Neutrophil (primary cell): ENCODE results near the gene NDRG4.

Experiments used
- H3K27ac ChIP-seq: fragments of 200-600 bp; sonication (generic); 2 replicates; pipeline ENCODE4 v1.5.1; 2016; ENCODE audit warnings: mild to moderate bottlenecking, moderate library complexity
- H3K27me3 ChIP-seq: fragments of 200-600 bp; sonication (generic); 2 replicates; pipeline ENCODE4 v1.6.0; 2016; ENCODE audit warnings: mild to moderate bottlenecking
- H3K36me3 ChIP-seq: fragments of 200-600 bp; sonication (generic); 2 replicates; pipeline ENCODE4 v1.5.1; 2017
- H3K4me1 ChIP-seq, 2 experiments: fragments of 200-600 bp in 1 of 2; sonication (generic) in 1 of 2; 1 replicate in 1 of 2; 2 replicates in 1 of 2; pipeline versions ENCODE4 v1.5.1 to v1.6.1; 2013 to 2016; ENCODE audit warnings: low read depth in 1 of 2, low read length in 1 of 2, mild to moderate bottlenecking in 1 of 2, moderate library complexity in 1 of 2; ENCODE audit not compliant: control insufficient read depth in 1 of 2, insufficient read depth in 1 of 2
- H3K4me3 ChIP-seq, 2 experiments: fragments of 200-600 bp in 1 of 2; sonication (generic) in 1 of 2; 1 replicate in 1 of 2; 2 replicates in 1 of 2; pipeline ENCODE4 v1.5.1; 2013 to 2016; ENCODE audit warnings: low read depth in 1 of 2, low read length in 1 of 2, mild to moderate bottlenecking in 1 of 2, moderate library complexity in 1 of 2
- H3K9me3 ChIP-seq: fragments of 200-600 bp; sonication (generic); 2 replicates; pipeline ENCODE4 v1.5.1; 2016
- CTCF ChIP-seq: fragments of 200-600 bp; sonication (generic); IDR thresholded peaks from 2 replicates; pipeline ENCODE4 v1.5.1; 2016; ENCODE audit warnings: antibody characterized with exemption

The NDRG4 gene

GRCh38 chr16:58459344-58460218 lies 40.4 kb upstream of the NDRG4 start:
- Histone ChIP-seq H3K27me3 (peaks cover 92% of the 10 kb centered on the region), H3K9me3 (no peaks in the 10 kb centered on the region), H3K4me1 (peaks cover 0 to 9% of the 10 kb centered on the region in 2 experiments), H3K36me3 (no peaks in the 10 kb centered on the region), H3K4me3 (no peak overlapping the region), H3K27ac (no peak overlapping the region)
- TF ChIP-seq CTCF: no peak

GRCh38 chr16:58460219-58460610 lies 39.7 kb upstream of the NDRG4 start:
- H3K4me1 ChIP-seq: peaks cover 0 to 9% of the 10 kb centered on the region in 2 experiments
- no peaks in the 10 kb centered on the region for H3K36me3 ChIP-seq
- peaks cover 92% of the 10 kb centered on the region for H3K27me3 ChIP-seq
- no peak overlapping the region for H3K4me3 ChIP-seq
- H3K27ac ChIP-seq: no peak overlapping the region
- no peak for TF ChIP-seq CTCF
- no peaks in the 10 kb centered on the region for H3K9me3 ChIP-seq

GRCh38 chr16:58461056-58461455 lies 38.9 kb upstream of the NDRG4 start:
- H3K9me3 ChIP-seq: no peaks in the 10 kb centered on the region
- no peaks in the 10 kb centered on the region for H3K36me3 ChIP-seq
- TF ChIP-seq CTCF: no peak
- H3K4me3 ChIP-seq: no peak overlapping the region
- no peak overlapping the region for H3K27ac ChIP-seq
- peaks cover 0 to 9% of the 10 kb centered on the region in 2 experiments for H3K4me1 ChIP-seq
- H3K27me3 ChIP-seq: peaks cover 94% of the 10 kb centered on the region

- TF ChIP-seq CTCF: no peak
- Histone ChIP-seq H3K4me1 (peaks cover 0 to 9% of the 10 kb centered on the region in 2 experiments), H3K27ac (no peak overlapping the region), H3K27me3 (peaks cover 95% of the 10 kb centered on the region), H3K4me3 (no peak overlapping the region), H3K9me3 (no peaks in the 10 kb centered on the region), H3K36me3 (no peaks in the 10 kb centered on the region)
Measured at GRCh38 chr16:58461640-58462039, 38.3 kb upstream of the NDRG4 start.

- no peak for TF ChIP-seq CTCF
- Histone ChIP-seq H3K27ac (no peak overlapping the region), H3K4me3 (no peak overlapping the region), H3K4me1 (peaks cover 0 to 9% of the 10 kb centered on the region in 2 experiments), H3K27me3 (peaks cover 95% of the 10 kb centered on the region), H3K9me3 (no peaks in the 10 kb centered on the region), H3K36me3 (no peaks in the 10 kb centered on the region)
Measured at GRCh38 chr16:58462089-58462488, 37.9 kb upstream of the NDRG4 start.
